HepG2 (cell line): Measurements from ENCODE around the gene NTM. TPM values are rescaled to one million over a fixed set of nuclear protein-coding genes. Genes with fewer than 3 reads are reported as not detected.

Experiments used
- ATAC-seq: fragments of 200-7000 bp; cut with Tn5 transposase; 3 replicates; pipeline ENCODE4 v1.9.1; 2020; ENCODE audit warnings: mild to moderate bottlenecking, moderate library complexity
- BruUV-seq: library from RNA; stranded (reverse); fragments of 400-500 nt; replicated peaks from 2 replicates; lab custom pipeline; 2021; lab: Mats Ljungman, UMichigan
- CTCF ChIA-PET: fragments of 300-600 bp; formaldehyde crosslinking; extraction: SDS; loops from one replicate; lab custom pipeline; 2021; ENCODE audit warnings: low total read pairs, inconsistent platforms, low intra/inter-chr PET ratio; lab: Yijun Ruan, JAX
- POLR2A ChIA-PET: fragments of 350-600 bp; sonication (Branson Sonifier 250); formaldehyde crosslinking; loops from one replicate; lab custom pipeline; 2020; ENCODE audit warnings: antibody characterized with exemption, inconsistent platforms; lab: Yijun Ruan, JAX
- DNase-seq: peaks from one replicate; pipeline ENCODE4 v3.0.0-alpha.2; 2015; ENCODE audit warnings: low spot score
- FAIRE-seq: peaks from 3 replicates; lab custom pipeline; 2011; peaks lifted over from hg19 to GRCh38; lab: Jason Lieb, UNC
- H2AFZ ChIP-seq: one replicate; pipeline ENCODE4 v1.6.1; 2011; ENCODE audit warnings: low read length, inconsistent platforms
- H3K27ac ChIP-seq: fragments of 300-600 bp; 3 replicates; pipeline ENCODE4 v1.8.0; 2011; ENCODE audit warnings: mixed run types, mild to moderate bottlenecking, mixed read lengths, low read length, inconsistent platforms; ENCODE audit not compliant: insufficient read depth; ENCODE audit errors: extremely low read length
- H3K27me3 ChIP-seq, 2 experiments: fragments of 200-600 bp in 1 of 2; 2 replicates in 1 of 2; 3 replicates in 1 of 2; pipeline versions ENCODE4 v1.6.0 to v1.8.0; 2011; ENCODE audit warnings: low read length in 2 of 2, mild to moderate bottlenecking in 2 of 2, moderate library complexity in 2 of 2, inconsistent platforms in 1 of 2; ENCODE audit not compliant: insufficient read depth in 2 of 2, control insufficient read depth in 1 of 2
- H3K36me3 ChIP-seq, 2 experiments: fragments of 200-600 bp in 1 of 2; replicated peaks in 1 of 2; 2 replicates in 1 of 2; 3 replicates in 1 of 2; pipeline versions ENCODE4 v1.5.1 to v1.8.0; 2011; ENCODE audit warnings: low read length in 2 of 2, inconsistent platforms in 1 of 2; ENCODE audit not compliant: insufficient read depth in 2 of 2, control insufficient read depth in 1 of 2
- H3K4me1 ChIP-seq: 2 replicates; pipeline ENCODE4 v1.5.1; 2012; ENCODE audit warnings: low read length, inconsistent platforms; ENCODE audit not compliant: insufficient read depth
- H3K4me2 ChIP-seq: 2 replicates; pipeline ENCODE4 v1.6.0; 2011; ENCODE audit warnings: low read depth, low read length, inconsistent platforms
- H3K4me3 ChIP-seq, 3 experiments: fragments of 200-600 bp in 1 of 3; sonication (generic), shearing (Covaris generic) in 1 of 3; replicated peaks in 1 of 3; 2 replicates each; pipeline ENCODE4 v1.5.1; 2011 to 2016; ENCODE audit warnings: low read length in 3 of 3, inconsistent platforms in 2 of 3, low read depth in 2 of 3, mild to moderate bottlenecking in 2 of 3, control low read depth in 1 of 3, mixed read lengths in 1 of 3; ENCODE audit not compliant: insufficient read depth in 1 of 3
- H3K79me2 ChIP-seq: one replicate; pipeline ENCODE4 v1.6.1; 2011; ENCODE audit warnings: low read length, inconsistent platforms; ENCODE audit not compliant: insufficient read depth
- H3K9ac ChIP-seq: 2 replicates; pipeline ENCODE4 v1.6.0; 2011; ENCODE audit warnings: mild to moderate bottlenecking, low read depth, low read length, inconsistent platforms; ENCODE audit not compliant: insufficient read depth
- H3K9me3 ChIP-seq: 2 replicates; pipeline ENCODE4 v1.5.1; 2012; ENCODE audit warnings: mild to moderate bottlenecking, low read length
- H4K20me1 ChIP-seq: 2 replicates; pipeline ENCODE4 v1.6.0; 2011; ENCODE audit warnings: inconsistent platforms, mild to moderate bottlenecking, low read length, moderate library complexity; ENCODE audit not compliant: insufficient read depth
- ARID5B ChIP-seq: IDR thresholded peaks from 2 replicates; pipeline ENCODE4 v1.4.0; 2020; ENCODE audit warnings: mild to moderate bottlenecking, missing genetic modification reagents
- CEBPZ ChIP-seq: IDR thresholded peaks from 2 replicates; pipeline ENCODE4 v1.6.1; 2012; ENCODE audit warnings: low read length, improper control_type of control experiment
- EED ChIP-seq: sonication (generic); formaldehyde crosslinking; IDR thresholded peaks from 2 replicates; pipeline ENCODE4 v1.5.0; 2020; ENCODE audit warnings: mild to moderate bottlenecking, missing genetic modification reagents
- FOSL1 ChIP-seq: sonication (generic); formaldehyde crosslinking; IDR thresholded peaks from 2 replicates; pipeline ENCODE4 v1.9.0; 2021; ENCODE audit warnings: missing genetic modification reagents, borderline replicate concordance
- KDM4B ChIP-seq: sonication (generic); formaldehyde crosslinking; IDR thresholded peaks from 2 replicates; pipeline ENCODE4 v1.4.0; 2020; ENCODE audit warnings: missing genetic modification reagents
- MED1 ChIP-seq: sonication (generic); formaldehyde crosslinking; IDR thresholded peaks from 2 replicates; pipeline ENCODE4 v1.4.0; 2020; ENCODE audit warnings: missing genetic modification reagents
- MEF2D ChIP-seq: sonication (generic); formaldehyde crosslinking; IDR thresholded peaks from 2 replicates; pipeline ENCODE4 v1.5.1; 2020; ENCODE audit warnings: mild to moderate bottlenecking, missing genetic modification reagents
- MYNN ChIP-seq: sonication (generic); formaldehyde crosslinking; IDR thresholded peaks from 2 replicates; pipeline ENCODE4 v1.4.0; 2020; ENCODE audit warnings: mild to moderate bottlenecking, low read depth, missing genetic modification reagents
- NRL ChIP-seq: sonication (generic); formaldehyde crosslinking; IDR thresholded peaks from 2 replicates; pipeline ENCODE4 v1.5.0; 2020; ENCODE audit warnings: missing genetic modification reagents, mild to moderate bottlenecking, moderate library complexity, borderline replicate concordance
- RFXAP ChIP-seq: sonication (generic); formaldehyde crosslinking; IDR thresholded peaks from 2 replicates; pipeline ENCODE4 v1.4.0; 2020; ENCODE audit warnings: missing genetic modification reagents, borderline replicate concordance
- RORA ChIP-seq: sonication (generic); formaldehyde crosslinking; IDR thresholded peaks from 2 replicates; pipeline ENCODE4 v1.5.0; 2020; ENCODE audit warnings: mild to moderate bottlenecking, missing genetic modification reagents, moderate library complexity
- TMF1 ChIP-seq: sonication (generic); formaldehyde crosslinking; IDR thresholded peaks from 2 replicates; pipeline ENCODE4 v1.8.1; 2022; ENCODE audit warnings: low read depth, missing genetic modification reagents
- ZBTB14 ChIP-seq: sonication (generic); formaldehyde crosslinking; IDR thresholded peaks from 2 replicates; pipeline ENCODE4 v1.4.0; 2020; ENCODE audit warnings: missing genetic modification reagents
- ZMAT5 ChIP-seq: sonication (generic); formaldehyde crosslinking; IDR thresholded peaks from 2 replicates; pipeline ENCODE4 v1.5.0; 2020; ENCODE audit warnings: mild to moderate bottlenecking, low read depth, missing genetic modification reagents, borderline replicate concordance
- ZNF317 ChIP-seq: sonication (generic); formaldehyde crosslinking; IDR thresholded peaks from 2 replicates; pipeline ENCODE4 v1.5.0; 2020; ENCODE audit warnings: mild to moderate bottlenecking, missing genetic modification reagents
- ZNF550 ChIP-seq: sonication (generic); formaldehyde crosslinking; IDR thresholded peaks from 2 replicates; pipeline ENCODE4 v1.4.0; 2020; ENCODE audit warnings: mild to moderate bottlenecking, missing genetic modification reagents, borderline replicate concordance
- ZNF556 ChIP-seq: sonication (generic); formaldehyde crosslinking; IDR thresholded peaks from 2 replicates; pipeline ENCODE4 v1.4.0; 2020; ENCODE audit warnings: mild to moderate bottlenecking, missing genetic modification reagents, borderline replicate concordance
- ZSCAN25 ChIP-seq: sonication (generic); formaldehyde crosslinking; IDR thresholded peaks from 2 replicates; pipeline ENCODE4 v1.8.0; 2022; ENCODE audit warnings: mild to moderate bottlenecking, missing genetic modification reagents
- WGBS: methylation state at CpG from one replicate; pipeline ENCODE4 v1.1.6; 2017; ENCODE audit warnings: low lambda C conversion rate; 5-methylcytosine and 5-hydroxymethylcytosine counted together
- in situ Hi-C: cut with HindIII; loops from 2 replicates; pipeline ENCODE4 v1.10.0; 2017; ENCODE audit warnings: low pct_unique_long_range_greater_than_20kb; ENCODE audit not compliant: extremely low pct_ligation_motif_present
- intact Hi-C: fragments of 100-400 bp; cut with micrococcal nuclease; formaldehyde crosslinking; loops from one replicate; pipeline ENCODE4 v1.10.0; 2022; ENCODE audit not compliant: unreplicated experiment
- polyA plus RNA-seq, 8 experiments: library from polyadenylated mRNA; depleted of rRNA in 3 of 8; stranded (reverse) in 7 of 8; unstranded in 1 of 8; fragments of >200 nt; fragmentation: Illumina TruSeq in 4 of 8; extraction: Trizol in 4 of 8; gene quantifications; 2 replicates each; pipeline versions ENCODE4 v1.2.1 to v1.2.3, GENCODE V29; 2011 to 2016; ENCODE audit warnings: low read depth in 4 of 8, missing spikeins in 1 of 8, mixed read lengths in 1 of 8; ENCODE audit not compliant: insufficient read depth in 1 of 8
- total RNA-seq, 5 experiments: library from RNA; depleted of rRNA; stranded (reverse); fragments of >200 nt; fragmentation: Illumina TruSeq; extraction: Trizol; gene quantifications; 2 replicates each; pipeline ENCODE4 v1.2.3, GENCODE V29; 2016; ENCODE audit warnings: low read depth in 1 of 5

NTM gene
- total and polyA plus RNA-seq, 2 of the 13 experiments (the other 11 are each of a cell fraction or from before 2014, with no cell fraction given): not detected

- H3K27me3 ChIP-seq: no peaks in the 10 kb centered on the region; a peak in 2 of 5 replicates
- no peak overlapping the region for H3K9ac ChIP-seq
- H3K27ac ChIP-seq: no peak overlapping the region
- POLR2A ChIA-PET: no interaction called here
- H4K20me1 ChIP-seq: no peaks in the 10 kb centered on the region
- H3K79me2 ChIP-seq: no peaks in the 10 kb centered on the region
- no peaks in the 10 kb centered on the region for H3K36me3 ChIP-seq
- FAIRE-seq (no peak), ATAC-seq (no peak), DNase-seq (no peak)
- intact Hi-C loops: no loop called here
- H3K9me3 ChIP-seq: no peaks in the 10 kb centered on the region
- in situ Hi-C loops: no loop called here
- H3K4me3 ChIP-seq: no peak overlapping the region
- 17% methylated on average over 3 of the region's 3 CpGs for WGBS
- H3K4me1 ChIP-seq: no peaks in the 10 kb centered on the region
- H2AFZ ChIP-seq: no peak overlapping the region
- CTCF ChIA-PET: no interaction called here
- H3K4me2 ChIP-seq: no peak overlapping the region
- BruUV-seq: no TSS peak
- TF ChIP-seq ZNF317 (CRISPR knock-in tag) (no peak), CEBPZ (no peak), ZMAT5 (CRISPR knock-in tag) (no peak), FOSL1 (CRISPR knock-in tag) (no peak), MED1 (CRISPR knock-in tag) (no peak), ZSCAN25 (CRISPR knock-in tag) (no peak), NRL (CRISPR knock-in tag) (no peak), RORA (CRISPR knock-in tag) (no peak), EED (CRISPR knock-in tag) (no peak), MYNN (CRISPR knock-in tag) (no peak), ZNF556 (CRISPR knock-in tag) (no peak), ZBTB14 (no peak), RFXAP (CRISPR knock-in tag) (no peak), KDM4B (CRISPR knock-in tag) (no peak), ZNF550 (CRISPR knock-in tag) (no peak), ARID5B (CRISPR knock-in tag) (no peak), MEF2D (CRISPR knock-in tag) (no peak), TMF1 (CRISPR knock-in tag) (no peak)
Observed at GRCh38 chr11:131481303-131481702, 110.9 kb downstream of the NTM start.
